Esophagus muscularis mucosa (tissue), 4 donors: ENCODE measurements around the gene DEUP1.

ENCODE experiments used
- EP300 ChIP-seq: sonication (generic); formaldehyde crosslinking; IDR thresholded peaks from one replicate; pipeline ENCODE4 v1.6.1; 2017; ENCODE audit warnings: antibody characterized with exemption
- POLR2A ChIP-seq: fragments of 450-650 bp; IDR thresholded peaks from one replicate; pipeline ENCODE4 v1.6.1; 2017; ENCODE audit warnings: antibody characterized with exemption, moderate library complexity, mild to moderate bottlenecking, low read depth
- POLR2AphosphoS5 ChIP-seq, 2 donors: sonication (generic); formaldehyde crosslinking; IDR thresholded peaks; one replicate each; pipeline ENCODE4 v1.6.1; 2017; ENCODE audit warnings: antibody characterized with exemption in 2 of 2
- TF ChIP-seq, protein P1 (sequence below), 3 experiments: fragments of 200-600 bp in 2 of 3; fragments of 450-650 bp in 1 of 3; sonication (generic) in 2 of 3; IDR thresholded peaks; one replicate each; pipeline ENCODE4 v1.5.1; 2017 to 2019; ENCODE audit warnings: antibody characterized with exemption in 3 of 3, mild to moderate bottlenecking in 2 of 3, moderate library complexity in 1 of 3

DNA sequence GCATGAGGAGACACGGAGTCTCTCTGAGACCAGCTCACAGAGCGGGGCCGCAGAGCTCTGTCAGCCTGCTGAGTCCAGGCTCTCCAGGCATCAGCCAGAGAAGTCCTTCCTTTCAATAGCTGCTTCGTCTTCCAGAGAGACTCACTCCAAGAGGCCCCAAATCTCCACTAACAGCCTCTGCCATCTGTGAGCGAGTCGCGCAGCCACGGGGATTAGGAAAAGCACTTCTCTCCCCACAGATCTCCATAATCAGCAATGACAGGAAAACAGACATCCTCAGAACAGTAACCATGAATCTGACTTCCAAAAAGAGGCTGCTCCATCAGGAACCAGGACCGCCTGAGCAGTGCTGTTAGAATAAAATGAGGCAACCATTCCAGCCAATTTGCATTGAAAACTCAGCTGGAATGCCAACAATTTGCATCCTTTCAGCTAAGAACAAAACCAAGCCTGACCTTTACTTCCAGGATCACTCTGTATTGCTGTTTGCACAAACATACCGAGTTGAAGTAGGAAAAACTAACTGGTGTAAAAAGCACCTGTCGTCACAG is 147.2 kb downstream of the DEUP1 start:
- TF ChIP-seq, protein P1, sequence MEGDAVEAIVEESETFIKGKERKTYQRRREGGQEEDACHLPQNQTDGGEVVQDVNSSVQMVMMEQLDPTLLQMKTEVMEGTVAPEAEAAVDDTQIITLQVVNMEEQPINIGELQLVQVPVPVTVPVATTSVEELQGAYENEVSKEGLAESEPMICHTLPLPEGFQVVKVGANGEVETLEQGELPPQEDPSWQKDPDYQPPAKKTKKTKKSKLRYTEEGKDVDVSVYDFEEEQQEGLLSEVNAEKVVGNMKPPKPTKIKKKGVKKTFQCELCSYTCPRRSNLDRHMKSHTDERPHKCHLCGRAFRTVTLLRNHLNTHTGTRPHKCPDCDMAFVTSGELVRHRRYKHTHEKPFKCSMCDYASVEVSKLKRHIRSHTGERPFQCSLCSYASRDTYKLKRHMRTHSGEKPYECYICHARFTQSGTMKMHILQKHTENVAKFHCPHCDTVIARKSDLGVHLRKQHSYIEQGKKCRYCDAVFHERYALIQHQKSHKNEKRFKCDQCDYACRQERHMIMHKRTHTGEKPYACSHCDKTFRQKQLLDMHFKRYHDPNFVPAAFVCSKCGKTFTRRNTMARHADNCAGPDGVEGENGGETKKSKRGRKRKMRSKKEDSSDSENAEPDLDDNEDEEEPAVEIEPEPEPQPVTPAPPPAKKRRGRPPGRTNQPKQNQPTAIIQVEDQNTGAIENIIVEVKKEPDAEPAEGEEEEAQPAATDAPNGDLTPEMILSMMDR (IDR thresholded peaks at IDR 0.05) = no peak
- TF ChIP-seq POLR2AphosphoS5 (IDR thresholded peaks at IDR 0.05) = no peak
- TF ChIP-seq POLR2A = no peak
- TF ChIP-seq EP300 = no peak
